ENCODE data around the gene HEBP2. TPM values are rescaled to one million over a fixed set of nuclear protein-coding genes. Genes with fewer than 3 reads are reported as not detected.

Gene HEBP2
- total and polyA plus RNA-seq, 2 of the 13 experiments (the other 11 are each of a cell fraction or from before 2014, with no cell fraction given) = 16.0 to 72.8 TPM

DNA sequence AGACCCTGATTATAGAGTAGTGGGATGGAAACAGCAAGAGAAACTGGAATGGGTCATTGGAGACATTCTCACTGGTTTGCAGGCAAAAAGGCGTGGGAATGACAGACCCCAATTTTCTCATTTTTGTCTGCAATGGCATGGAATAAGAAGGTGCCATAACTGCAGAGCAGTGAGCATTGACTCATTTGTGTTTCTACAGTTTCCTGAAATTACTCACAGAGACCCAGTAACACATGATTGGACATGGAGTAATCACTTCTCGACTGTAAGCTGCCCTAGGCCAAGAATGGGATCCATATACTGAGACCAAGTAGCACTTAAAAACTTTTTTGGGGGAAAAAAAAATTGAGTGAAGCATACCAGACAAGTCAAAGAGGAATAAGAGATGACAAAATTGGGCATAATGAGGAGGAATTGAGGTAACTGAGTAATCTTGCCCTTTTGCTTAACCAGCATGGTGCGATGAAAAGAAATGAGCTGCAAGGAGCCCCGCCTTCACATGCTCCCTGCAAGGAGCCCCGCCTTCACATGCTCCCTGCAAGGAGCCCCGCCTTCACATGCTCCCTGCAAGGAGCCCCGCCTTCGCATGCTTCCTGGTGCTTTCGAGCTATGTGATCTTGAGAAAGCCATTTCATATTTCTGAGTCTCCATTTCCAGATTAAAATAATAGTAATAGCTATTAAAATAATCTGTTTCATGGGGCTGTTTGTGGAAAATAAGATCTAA lies 51.1 kb downstream of the HEBP2 start:
- FAIRE-seq (no peak), ATAC-seq (no peak), DNase-seq (ENCODE audit: low spot score) (no peak)
- no peak overlapping the region for H3K9ac ChIP-seq (ENCODE audit: insufficient read depth, low read depth, low read length)
- H3K27ac ChIP-seq (ENCODE audit: extremely low read length, insufficient read depth, low read length) = no peak overlapping the region
- H3K27me3 ChIP-seq (ENCODE audit: control insufficient read depth in 1 of 2, insufficient read depth in 2 of 2, low read length in 2 of 2) = no peaks in the 10 kb centered on the region
- H2AFZ ChIP-seq (ENCODE audit: low read length) = no peak overlapping the region
- in situ Hi-C loops (cut with HindIII; ENCODE audit: extremely low pct_ligation_motif_present, low pct_unique_long_range_greater_than_20kb) (no loop called here), intact Hi-C loops (cut with micrococcal nuclease; ENCODE audit: unreplicated experiment) (no loop called here)
- H3K4me1 ChIP-seq (ENCODE audit: insufficient read depth, low read length) = peaks cover 18% of the 10 kb centered on the region
- 95% methylated on average over 9 of the region's 9 CpGs for whole genome bisulfite sequencing (ENCODE audit: low lambda C conversion rate)
- H4K20me1 ChIP-seq (ENCODE audit: insufficient read depth, low read length) = no peaks in the 10 kb centered on the region
- no peak overlapping the region for H3K4me2 ChIP-seq (ENCODE audit: low read depth, low read length)
- H3K36me3 ChIP-seq (replicated peaks in 1 of 2; ENCODE audit: control insufficient read depth in 1 of 2, insufficient read depth in 2 of 2, low read length in 2 of 2) = peaks cover 3 to 36% of the 10 kb centered on the region in 2 experiments
- ChIA-PET CTCF (ENCODE audit: low intra/inter-chr PET ratio, low total read pairs) (no interaction called here), POLR2A (no interaction called here)
- H3K4me3 ChIP-seq (replicated peaks in 1 of 3; ENCODE audit: insufficient read depth in 1 of 3, low read depth in 2 of 3, low read length in 3 of 3) = no peak overlapping the region
- no TSS peak for BruUV-seq (replicated peaks)
- H3K9me3 ChIP-seq (ENCODE audit: low read length) = no peaks in the 10 kb centered on the region
- peaks cover 7% of the 10 kb centered on the region for H3K79me2 ChIP-seq (ENCODE audit: insufficient read depth, low read length)
- no peak for TF ChIP-seq PCBP2 (optimal IDR thresholded peaks at IDR 0.05; ENCODE audit: low read depth, low read length, poor library complexity, severe bottlenecking)
- TF ChIP-seq PHF21A (CRISPR knock-in tag; IDR thresholded peaks at IDR 0.05) = no peak
- no peak for TF ChIP-seq BCL6 (CRISPR knock-in tag; IDR thresholded peaks at IDR 0.05)
- no peak for TF ChIP-seq HDAC2 (CRISPR knock-in tag; IDR thresholded peaks at IDR 0.05)
- no peak for TF ChIP-seq CEBPG (CRISPR knock-in tag; IDR thresholded peaks at IDR 0.05)
- TF ChIP-seq ZZZ3 (CRISPR knock-in tag; IDR thresholded peaks at IDR 0.05; ENCODE audit: borderline replicate concordance) = no peak
- no peak for TF ChIP-seq GATA4 (IDR thresholded peaks at IDR 0.05; ENCODE audit: borderline replicate concordance, low read depth)
- TF ChIP-seq JDP2 (CRISPR knock-in tag; IDR thresholded peaks at IDR 0.05; ENCODE audit: borderline replicate concordance) = no peak
- TF ChIP-seq ZNF232 (CRISPR knock-in tag; IDR thresholded peaks at IDR 0.05; ENCODE audit: borderline replicate concordance) = no peak
- no peak for TF ChIP-seq MED1 (CRISPR knock-in tag; IDR thresholded peaks at IDR 0.05)
- TF ChIP-seq, protein P1, sequence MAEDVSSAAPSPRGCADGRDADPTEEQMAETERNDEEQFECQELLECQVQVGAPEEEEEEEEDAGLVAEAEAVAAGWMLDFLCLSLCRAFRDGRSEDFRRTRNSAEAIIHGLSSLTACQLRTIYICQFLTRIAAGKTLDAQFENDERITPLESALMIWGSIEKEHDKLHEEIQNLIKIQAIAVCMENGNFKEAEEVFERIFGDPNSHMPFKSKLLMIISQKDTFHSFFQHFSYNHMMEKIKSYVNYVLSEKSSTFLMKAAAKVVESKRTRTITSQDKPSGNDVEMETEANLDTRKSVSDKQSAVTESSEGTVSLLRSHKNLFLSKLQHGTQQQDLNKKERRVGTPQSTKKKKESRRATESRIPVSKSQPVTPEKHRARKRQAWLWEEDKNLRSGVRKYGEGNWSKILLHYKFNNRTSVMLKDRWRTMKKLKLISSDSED (CRISPR knock-in tag; IDR thresholded peaks at IDR 0.05) = no peak
- no peak for TF ChIP-seq EED (CRISPR knock-in tag; IDR thresholded peaks at IDR 0.05)
- no peak for TF ChIP-seq ZNF660 (CRISPR knock-in tag; IDR thresholded peaks at IDR 0.05; ENCODE audit: borderline replicate concordance, low read depth)
